GM12801 (cell line): ENCODE measurements around the gene CFDP1.

Source experiments
- TF ChIP-seq, protein P1 (sequence below): IDR thresholded peaks from one replicate; pipeline ENCODE4 v1.5.1; 2011; ENCODE audit warnings: control low read depth; ENCODE audit not compliant: insufficient read length; ENCODE audit errors: extremely low read depth

CFDP1 gene

DNA sequence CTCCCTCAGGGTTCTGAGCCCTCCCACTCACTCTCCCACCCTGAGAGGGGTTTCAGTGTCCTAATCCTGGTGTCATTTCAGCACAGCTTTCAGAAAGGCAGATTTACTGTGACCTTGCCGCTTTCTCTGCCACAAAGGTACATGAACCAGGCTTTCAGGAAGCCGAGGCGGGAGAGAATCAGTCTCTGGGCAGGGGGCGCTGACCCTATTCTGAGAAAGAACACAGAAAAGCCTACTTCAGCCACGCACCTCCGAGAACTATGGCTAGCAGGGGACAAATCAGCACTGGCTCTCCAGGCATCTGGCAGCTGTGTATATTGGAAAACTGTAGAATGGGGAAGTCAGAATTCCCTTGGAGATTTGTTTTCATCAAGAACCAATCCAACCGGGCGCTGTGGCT, 124.1 kb downstream of the CFDP1 start:
- TF ChIP-seq, protein P1, sequence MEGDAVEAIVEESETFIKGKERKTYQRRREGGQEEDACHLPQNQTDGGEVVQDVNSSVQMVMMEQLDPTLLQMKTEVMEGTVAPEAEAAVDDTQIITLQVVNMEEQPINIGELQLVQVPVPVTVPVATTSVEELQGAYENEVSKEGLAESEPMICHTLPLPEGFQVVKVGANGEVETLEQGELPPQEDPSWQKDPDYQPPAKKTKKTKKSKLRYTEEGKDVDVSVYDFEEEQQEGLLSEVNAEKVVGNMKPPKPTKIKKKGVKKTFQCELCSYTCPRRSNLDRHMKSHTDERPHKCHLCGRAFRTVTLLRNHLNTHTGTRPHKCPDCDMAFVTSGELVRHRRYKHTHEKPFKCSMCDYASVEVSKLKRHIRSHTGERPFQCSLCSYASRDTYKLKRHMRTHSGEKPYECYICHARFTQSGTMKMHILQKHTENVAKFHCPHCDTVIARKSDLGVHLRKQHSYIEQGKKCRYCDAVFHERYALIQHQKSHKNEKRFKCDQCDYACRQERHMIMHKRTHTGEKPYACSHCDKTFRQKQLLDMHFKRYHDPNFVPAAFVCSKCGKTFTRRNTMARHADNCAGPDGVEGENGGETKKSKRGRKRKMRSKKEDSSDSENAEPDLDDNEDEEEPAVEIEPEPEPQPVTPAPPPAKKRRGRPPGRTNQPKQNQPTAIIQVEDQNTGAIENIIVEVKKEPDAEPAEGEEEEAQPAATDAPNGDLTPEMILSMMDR, result no peak

GRCh38 chr16:75308011-75308410, 125.3 kb downstream of the CFDP1 start:
- TF ChIP-seq, protein P1, result no peak

GRCh38 chr16:75307506-75307905, 125.8 kb downstream of the CFDP1 start:
- TF ChIP-seq, protein P1, result no peak

- TF ChIP-seq, protein P1, result no peak
These were observed 127.1 kb downstream of the CFDP1 start for GRCh38 chr16:75306099-75306762.

- TF ChIP-seq, protein P1, result no peak
These were observed 127.8 kb downstream of the CFDP1 start for GRCh38 chr16:75305364-75306098.

DNA sequence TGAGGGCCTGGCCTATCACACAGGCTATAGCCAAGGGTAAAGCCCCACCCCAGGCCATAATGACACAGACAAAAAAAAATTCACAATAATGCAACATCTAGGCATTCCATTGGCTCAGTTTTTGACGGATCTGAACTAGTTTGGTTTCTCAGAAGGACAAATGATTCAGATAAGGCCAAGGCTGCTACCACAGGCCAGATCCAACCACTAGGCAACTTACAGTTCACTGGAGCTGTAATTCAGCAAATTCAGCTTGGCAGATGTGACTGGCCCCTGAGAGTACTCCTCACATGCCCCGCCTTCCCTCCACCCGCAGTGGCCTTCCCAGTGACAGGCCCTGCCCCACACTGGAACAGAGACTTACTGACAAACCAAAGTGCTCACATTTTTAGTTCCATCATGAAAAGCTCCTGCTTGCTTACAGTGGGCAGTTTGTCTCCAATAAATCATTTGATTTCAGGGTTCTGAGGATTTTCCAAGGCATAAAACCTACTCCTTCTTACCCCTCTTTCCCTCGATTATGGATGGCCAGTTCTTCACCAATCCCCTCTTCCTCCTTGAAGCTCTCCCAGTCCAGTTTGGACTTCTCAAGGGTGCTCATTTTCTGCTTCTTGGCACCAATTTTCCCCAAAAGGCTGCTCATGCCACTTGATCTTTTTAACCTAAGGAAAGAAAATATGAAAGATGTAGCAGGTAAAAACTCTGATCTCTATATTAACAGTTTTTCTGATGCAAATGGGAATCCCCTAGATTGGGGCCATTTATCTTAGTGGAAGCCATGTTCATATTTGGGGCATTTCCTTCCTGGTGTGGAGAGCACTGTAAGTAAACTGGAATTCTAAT, 128.6 kb downstream of the CFDP1 start:
- TF ChIP-seq, protein P1, result no peak

DNA sequence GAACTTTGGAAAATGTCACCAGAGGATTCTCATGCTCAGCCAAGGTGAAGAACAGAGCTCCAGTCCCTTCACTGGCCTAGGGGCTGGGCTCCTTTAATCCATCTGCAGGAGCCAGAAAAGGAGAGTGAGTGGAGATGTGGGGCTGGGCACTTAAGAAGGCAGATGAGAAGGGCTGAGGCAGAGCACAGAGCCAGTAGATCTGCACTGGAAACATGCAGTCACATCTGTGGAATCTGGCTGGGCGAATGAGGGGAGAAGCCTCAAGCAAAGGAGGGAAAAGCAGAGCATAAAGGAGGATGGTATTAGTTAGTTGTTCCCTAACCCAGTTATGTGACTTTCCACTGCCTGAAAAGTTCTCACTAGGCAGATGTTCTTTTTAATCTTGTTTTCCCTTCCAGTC, 131.5 kb downstream of the CFDP1 start:
- TF ChIP-seq, protein P1, result no peak
